Measurements from ENCODE around the gene PCA3.
"Not testable (repeated sequence)": the region's sequence is repeated elsewhere in the genome, so short reads cannot be mapped to it uniquely, and the experiment has no call there.

The PCA3 gene

GRCh38 chr9:76729980-76730737 lies 34.1 kb upstream of the PCA3 start:
- Histone ChIP-seq H3K9ac (ENCODE audit: insufficient read length) (no peak overlapping the region), H3K36me3 (ENCODE audit: insufficient read depth, low read length) (no peaks in the 10 kb centered on the region), H3K9me3 (ENCODE audit: low read depth, low read length) (no peaks in the 10 kb centered on the region), H3K27ac (no peak overlapping the region), H3K4me3 (no peak overlapping the region)
- no peak for DNase-seq (ENCODE audit: low read depth, low spot score)
- no peak for TF ChIP-seq POLR2AphosphoS5 (IDR thresholded peaks at IDR 0.05; ENCODE audit: borderline replicate concordance, low read depth, low read length)
- no peak for TF ChIP-seq EZH2 (IDR thresholded peaks at IDR 0.05)
- no peak for TF ChIP-seq FOXP2 (optimal IDR thresholded peaks at IDR 0.05; ENCODE audit: control extremely low read depth, extremely low read length, insufficient read depth)

- no peak overlapping the region for H3K9ac ChIP-seq (ENCODE audit: insufficient read length)
- TF ChIP-seq EZH2 (IDR thresholded peaks at IDR 0.05) (no peak), POLR2AphosphoS5 (IDR thresholded peaks at IDR 0.05; ENCODE audit: borderline replicate concordance, low read depth, low read length) (no peak), FOXP2 (optimal IDR thresholded peaks at IDR 0.05; ENCODE audit: control extremely low read depth, extremely low read length, insufficient read depth) (no peak)
- H3K4me3 ChIP-seq, result no peak overlapping the region
- no peaks in the 10 kb centered on the region for H3K9me3 ChIP-seq (ENCODE audit: low read depth, low read length)
- no peak overlapping the region for H3K27ac ChIP-seq
- no peaks in the 10 kb centered on the region for H3K36me3 ChIP-seq (ENCODE audit: insufficient read depth, low read length)
- no peak for DNase-seq (ENCODE audit: low read depth, low spot score)
Measured at GRCh38 chr9:76730801-76731200, 33.4 kb upstream of the PCA3 start.

DNA sequence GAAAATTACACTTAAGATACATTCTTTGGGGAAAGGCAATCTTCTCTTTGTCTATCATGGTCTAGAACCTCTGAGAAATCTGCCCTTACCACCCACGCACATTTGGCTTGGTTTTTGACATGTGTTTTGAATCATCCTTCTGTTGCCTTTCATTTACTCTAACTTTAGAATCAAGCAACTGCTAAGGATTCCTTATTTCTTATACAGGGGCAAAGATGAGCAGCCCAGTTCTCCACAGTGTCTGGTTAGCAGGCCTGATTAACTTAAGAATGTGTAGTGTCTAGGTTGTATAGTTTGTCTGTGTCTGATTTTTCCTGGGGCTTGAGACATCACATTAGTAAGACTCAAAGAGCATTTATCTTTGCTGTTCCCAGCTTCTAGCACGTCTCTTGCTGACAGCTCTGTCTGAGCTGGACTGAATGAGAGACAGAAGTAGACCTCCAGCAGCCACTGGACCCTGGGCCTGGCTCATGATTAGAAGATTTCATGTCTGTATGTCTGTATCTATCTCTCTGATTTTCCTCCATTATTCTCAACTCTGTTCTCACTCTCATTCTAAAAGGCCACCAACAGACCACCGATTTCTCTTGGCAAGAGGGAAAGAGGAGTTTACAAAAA lies 31.8 kb upstream of the PCA3 start:
- Histone ChIP-seq H3K4me3 (no peak overlapping the region), H3K9me3 (ENCODE audit: low read depth, low read length) (no peaks in the 10 kb centered on the region), H3K9ac (ENCODE audit: insufficient read length) (no peak overlapping the region), H3K36me3 (ENCODE audit: insufficient read depth, low read length) (no peaks in the 10 kb centered on the region), H3K27ac (no peak overlapping the region)
- TF ChIP-seq EZH2 (IDR thresholded peaks at IDR 0.05), result no peak
- TF ChIP-seq FOXP2 (optimal IDR thresholded peaks at IDR 0.05; ENCODE audit: control extremely low read depth, extremely low read length, insufficient read depth), result no peak
- no peak for TF ChIP-seq POLR2AphosphoS5 (IDR thresholded peaks at IDR 0.05; ENCODE audit: borderline replicate concordance, low read depth, low read length)
- no peak for DNase-seq (ENCODE audit: low read depth, low spot score)

DNA sequence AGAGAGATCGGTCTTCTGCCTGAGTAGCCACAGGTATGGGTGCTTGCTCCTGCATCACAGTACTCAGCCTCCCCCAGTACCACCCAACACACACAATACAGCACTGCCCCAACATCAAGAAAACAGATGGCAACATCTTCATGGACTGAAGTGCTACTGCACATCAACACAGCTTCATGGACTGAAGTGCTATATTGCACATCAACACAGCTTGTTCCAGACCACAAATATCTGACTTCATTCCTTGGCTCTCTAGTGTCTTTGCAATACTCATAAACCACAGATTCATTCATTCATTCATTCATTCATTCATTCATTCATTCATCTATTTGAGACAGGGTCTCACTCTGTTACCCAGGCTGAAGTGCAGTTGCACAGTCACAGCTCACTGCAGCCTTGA lies 31.1 kb upstream of the PCA3 start:
- Histone ChIP-seq H3K4me3 (no peak overlapping the region), H3K36me3 (ENCODE audit: insufficient read depth, low read length) (no peaks in the 10 kb centered on the region), H3K27ac (no peak overlapping the region), H3K9ac (ENCODE audit: insufficient read length) (no peak overlapping the region), H3K9me3 (ENCODE audit: low read depth, low read length) (no peaks in the 10 kb centered on the region)
- no peak for DNase-seq (ENCODE audit: low read depth, low spot score)
- TF ChIP-seq FOXP2 (optimal IDR thresholded peaks at IDR 0.05; ENCODE audit: control extremely low read depth, extremely low read length, insufficient read depth) (no peak), POLR2AphosphoS5 (IDR thresholded peaks at IDR 0.05; ENCODE audit: borderline replicate concordance, low read depth, low read length) (no peak), EZH2 (IDR thresholded peaks at IDR 0.05) (no peak)

- Histone ChIP-seq H3K4me3 (no peak overlapping the region), H3K9me3 (ENCODE audit: low read depth, low read length) (no peaks in the 10 kb centered on the region), H3K36me3 (ENCODE audit: insufficient read depth, low read length) (no peaks in the 10 kb centered on the region), H3K27ac (no peak overlapping the region), H3K9ac (ENCODE audit: insufficient read length) (no peak overlapping the region)
- no peak for DNase-seq (ENCODE audit: low read depth, low spot score)
- no peak for TF ChIP-seq EZH2 (IDR thresholded peaks at IDR 0.05)
- TF ChIP-seq POLR2AphosphoS5 (IDR thresholded peaks at IDR 0.05; ENCODE audit: borderline replicate concordance, low read depth, low read length), result no peak
- TF ChIP-seq FOXP2 (optimal IDR thresholded peaks at IDR 0.05; ENCODE audit: control extremely low read depth, extremely low read length, insufficient read depth), result no peak
Measured at GRCh38 chr9:76734716-76735115, 29.5 kb upstream of the PCA3 start.

- DNase-seq (ENCODE audit: low read depth, low spot score), result no peak
- no peak for TF ChIP-seq POLR2AphosphoS5 (IDR thresholded peaks at IDR 0.05; ENCODE audit: borderline replicate concordance, low read depth, low read length)
- no peak for TF ChIP-seq FOXP2 (optimal IDR thresholded peaks at IDR 0.05; ENCODE audit: control extremely low read depth, extremely low read length, insufficient read depth)
- H3K36me3 ChIP-seq (ENCODE audit: insufficient read depth, low read length), result no peaks in the 10 kb centered on the region
- no peak overlapping the region for H3K4me3 ChIP-seq
- no peak overlapping the region for H3K27ac ChIP-seq
- no peak overlapping the region for H3K9ac ChIP-seq (ENCODE audit: insufficient read length)
- no peaks in the 10 kb centered on the region for H3K9me3 ChIP-seq (ENCODE audit: low read depth, low read length)
Measured at GRCh38 chr9:76737154-76737902, 26.9 kb upstream of the PCA3 start.

DNA sequence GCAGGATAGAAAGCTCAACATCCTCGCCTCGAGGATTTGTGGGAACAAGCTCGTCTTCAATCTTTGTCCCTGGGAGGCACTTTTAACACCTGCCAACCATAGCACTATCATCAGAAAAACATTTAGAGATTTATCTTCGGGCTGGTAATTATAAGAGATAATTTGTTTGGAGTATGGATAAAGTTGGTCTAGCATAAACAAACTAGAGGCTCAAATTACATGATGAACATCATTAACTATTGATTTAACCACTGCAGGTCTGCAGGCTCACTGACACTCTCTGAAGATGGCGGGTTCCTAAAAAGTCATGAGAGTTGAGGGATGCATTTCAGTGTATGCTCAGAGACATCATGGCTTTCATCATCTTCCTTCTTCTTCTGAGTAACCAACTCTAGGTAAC lies 25.8 kb upstream of the PCA3 start:
- no peak overlapping the region for H3K9ac ChIP-seq (ENCODE audit: insufficient read length)
- no peak for DNase-seq (ENCODE audit: low read depth, low spot score)

GRCh38 chr9:76741524-76741923 lies 22.7 kb upstream of the PCA3 start:
- DNase-seq (ENCODE audit: low read depth, low spot score), result no peak
- H3K36me3 ChIP-seq (ENCODE audit: insufficient read depth, low read length), result no peaks in the 10 kb centered on the region
- H3K27ac ChIP-seq, result no peak overlapping the region
- no peak overlapping the region for H3K9ac ChIP-seq (ENCODE audit: insufficient read length)
- no peaks in the 10 kb centered on the region for H3K9me3 ChIP-seq (ENCODE audit: low read depth, low read length)
- no peak overlapping the region for H3K4me3 ChIP-seq
- TF ChIP-seq EZH2 (IDR thresholded peaks at IDR 0.05), result no peak

More for the DNA sequence above, 25.8 kb upstream of the PCA3 start:
- Histone ChIP-seq H3K36me3 (ENCODE audit: insufficient read depth, low read length) (no peaks in the 10 kb centered on the region), H3K4me3 (no peak overlapping the region), H3K27ac (no peak overlapping the region), H3K9me3 (ENCODE audit: low read depth, low read length) (no peaks in the 10 kb centered on the region)
- TF ChIP-seq FOXP2 (optimal IDR thresholded peaks at IDR 0.05; ENCODE audit: control extremely low read depth, extremely low read length, insufficient read depth), result no peak
- TF ChIP-seq EZH2 (IDR thresholded peaks at IDR 0.05), result no peak
- no peak for TF ChIP-seq POLR2AphosphoS5 (IDR thresholded peaks at IDR 0.05; ENCODE audit: borderline replicate concordance, low read depth, low read length)

DNA sequence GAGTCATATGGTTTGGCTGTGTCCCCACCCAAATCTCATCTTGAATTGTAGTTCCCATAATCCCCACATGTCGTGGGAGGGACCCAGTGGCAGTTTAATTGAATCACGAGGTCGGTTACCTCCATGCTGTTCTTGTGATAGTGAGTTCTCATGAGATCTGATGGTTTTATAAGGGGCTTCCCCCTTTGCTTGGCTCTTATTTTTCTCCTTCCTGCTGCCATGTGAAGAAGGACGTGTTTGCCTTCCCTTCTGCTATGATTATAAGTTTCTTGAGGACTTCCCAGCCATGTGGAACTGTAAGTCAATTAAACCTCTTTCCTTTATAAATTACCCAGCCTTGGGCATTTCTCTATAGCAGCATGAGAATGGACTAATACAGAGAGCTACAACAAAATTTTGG lies 21.3 kb upstream of the PCA3 start:
- not testable (repeated sequence) for H3K9me3 ChIP-seq (ENCODE audit: low read depth, low read length); H3K4me3 ChIP-seq; H3K36me3 ChIP-seq (ENCODE audit: insufficient read depth, low read length); H3K9ac ChIP-seq (ENCODE audit: insufficient read length); DNase-seq (ENCODE audit: low read depth, low spot score); H3K27ac ChIP-seq
